Measurements from ENCODE around the gene HGS. TPM values are rescaled to one million over a fixed set of nuclear protein-coding genes. Genes with fewer than 3 reads are reported as not detected.

HGS gene
- total and polyA plus RNA-seq, 2 donors (not counting 3 experiments of a cell fraction or from before 2014, with no cell fraction given): 166 to 191 TPM

GRCh38 chr17:81741049-81741593 is 57.3 kb downstream of the HGS start:
- no peaks in the 10 kb centered on the region for H3K36me3 ChIP-seq (ENCODE audit: control insufficient read depth in 2 of 2, extremely low read depth in 1 of 2, insufficient read depth in 2 of 2, low read length in 2 of 2)
- intact Hi-C loops (cut with micrococcal nuclease): no loop called here
- no peak for TF ChIP-seq FOS (IDR thresholded peaks at IDR 0.05; ENCODE audit: borderline replicate concordance, insufficient read depth, low read length)
- TF ChIP-seq MAX (IDR thresholded peaks at IDR 0.05; ENCODE audit: insufficient read depth, insufficient read length): no peak
- TF ChIP-seq MYC (IDR thresholded peaks at IDR 0.05; ENCODE audit: low read depth, low read length): no peak
- no peak for TF ChIP-seq CTCF (IDR thresholded peaks at IDR 0.05; ENCODE audit: extremely low read depth in 1 of 2, insufficient read depth in 1 of 2, low read depth in 1 of 2, low read length in 2 of 2)
- no peak for TF ChIP-seq EZH2 (IDR thresholded peaks at IDR 0.05; ENCODE audit: borderline replicate concordance, low read depth, low read length, severe bottlenecking)
- TF ChIP-seq POLR2A (IDR thresholded peaks at IDR 0.05; ENCODE audit: low read depth, low read length): no peak
- no peak for TF ChIP-seq JUN (IDR thresholded peaks at IDR 0.05; ENCODE audit: borderline replicate concordance, insufficient read depth, insufficient read length, low read depth)
- no peak for TF ChIP-seq POLR2AphosphoS5 (IDR thresholded peaks at IDR 0.05; ENCODE audit: insufficient read depth, low read depth, low read length)
- no peak for TF ChIP-seq GATA2 (IDR thresholded peaks at IDR 0.05; ENCODE audit: insufficient read depth, insufficient read length, low read depth, low read length)
- H3K4me3 ChIP-seq (replicated peaks in 1 of 3; ENCODE audit: insufficient read depth in 1 of 3, low read depth in 1 of 3, low read length in 3 of 3): no peak overlapping the region
- no TSS peak for BruUV-seq (replicated peaks)
- POLR2A ChIA-PET: no interaction called here
- H3K79me2 ChIP-seq (ENCODE audit: control insufficient read depth, insufficient read depth, low read length): no peaks in the 10 kb centered on the region
- H3K9me1 ChIP-seq (replicated peaks; ENCODE audit: control insufficient read depth, extremely low read depth, insufficient read depth, low read length): no peaks in the 10 kb centered on the region
- no peak for FAIRE-seq
- no peak overlapping the region for H3K9ac ChIP-seq (replicated peaks; ENCODE audit: extremely low read depth, insufficient read depth, low read length)
- DNase-seq (ENCODE audit: low read depth, low spot score): no peak
- H3K27ac ChIP-seq (ENCODE audit: insufficient read depth, low read depth, low read length): no peak overlapping the region
- H4K20me1 ChIP-seq (replicated peaks; ENCODE audit: control insufficient read depth, extremely low read depth, insufficient read depth, low read length): no peaks in the 10 kb centered on the region
- no peaks in the 10 kb centered on the region for H3K27me3 ChIP-seq (ENCODE audit: control insufficient read depth in 2 of 2, insufficient read depth in 2 of 2, low read length in 2 of 2)
- H3K9me3 ChIP-seq (replicated peaks; ENCODE audit: control insufficient read depth, insufficient read depth, low read length): no peaks in the 10 kb centered on the region
- H3K4me1 ChIP-seq (ENCODE audit: control insufficient read depth, extremely low read depth, insufficient read depth, low read length): peaks cover 4% of the 10 kb centered on the region
- dilution Hi-C loops (cut with MboI; ENCODE audit: extremely low pct_ligation_motif_present, low sequenced_read_pairs): no loop called here
- CTCF ChIA-PET: interaction anchor here (1.0 kb wide), 1 partner anchor 10 kb away, joined by 4 read pairs; no protein-coding TSS in a partner anchor
- H2AFZ ChIP-seq (ENCODE audit: low read depth, low read length): no peak overlapping the region
- H3K4me2 ChIP-seq (ENCODE audit: insufficient read depth, low read length): no peak overlapping the region

Measured in endothelial cell of umbilical vein (primary cell).